GM19240 (cell line): ENCODE measurements around the gene NMT2.
"Not testable (repeated sequence)": the region's sequence is repeated elsewhere in the genome, so short reads cannot be mapped to it uniquely, and the experiment has no call there.

Experiments used
- DNase-seq: peaks from one replicate; pipeline ENCODE4 v3.0.0; 2011; ENCODE audit warnings: low spot score; ENCODE audit not compliant: insufficient read length

NMT2 gene

GRCh38 chr10:15168291-15168785 is at the start of gene NMT2:
NMT2 (minus strand) TSS chr10:15168693; CDS start chr10:15168612, 81 bp downstream.
- DNase-seq, result peak; percentile 80

GRCh38 chr10:15216700-15217099 is 48.2 kb upstream of the NMT2 start:
- no peak for DNase-seq

- no peak for DNase-seq
Measured at GRCh38 chr10:15214237-15214636, 45.7 kb upstream of the NMT2 start.

GRCh38 chr10:15213461-15213861 is 45.0 kb upstream of the NMT2 start:
- no peak for DNase-seq

GRCh38 chr10:15211464-15211979 is 43.0 kb upstream of the NMT2 start:
- no peak for DNase-seq

GRCh38 chr10:15210521-15210920 is 42.0 kb upstream of the NMT2 start:
- DNase-seq, result no peak

GRCh38 chr10:15209827-15210509 is 41.5 kb upstream of the NMT2 start:
- peak; percentile 57 for DNase-seq

GRCh38 chr10:15208221-15208620 is 39.7 kb upstream of the NMT2 start:
- no peak for DNase-seq

GRCh38 chr10:15207410-15207809 is 38.9 kb upstream of the NMT2 start:
- not testable (repeated sequence) for DNase-seq

GRCh38 chr10:15202639-15203038 is 34.1 kb upstream of the NMT2 start:
- DNase-seq, result no peak

GRCh38 chr10:15202301-15202621 is 33.8 kb upstream of the NMT2 start:
- not testable (repeated sequence) for DNase-seq

GRCh38 chr10:15201589-15202300 is 33.3 kb upstream of the NMT2 start:
- DNase-seq, result no peak

- no peak for DNase-seq
Measured at GRCh38 chr10:15200626-15201025, 32.1 kb upstream of the NMT2 start.

GRCh38 chr10:15197911-15198310 is 29.4 kb upstream of the NMT2 start:
- no peak for DNase-seq

- no peak for DNase-seq
Measured at GRCh38 chr10:15197276-15197675, 28.8 kb upstream of the NMT2 start.

GRCh38 chr10:15196021-15196834 is 27.7 kb upstream of the NMT2 start:
- no peak for DNase-seq

GRCh38 chr10:15189133-15189885 is 20.8 kb upstream of the NMT2 start:
- DNase-seq, result no peak

- DNase-seq, result no peak
Measured at GRCh38 chr10:15188603-15189002, 20.1 kb upstream of the NMT2 start.

GRCh38 chr10:15183689-15184481 is 15.4 kb upstream of the NMT2 start:
- no peak for DNase-seq

- no peak for DNase-seq
Measured at GRCh38 chr10:15182540-15183207, 14.2 kb upstream of the NMT2 start.
